ENCODE data around the gene EXOC4.

- TF ChIP-seq, protein P1, sequence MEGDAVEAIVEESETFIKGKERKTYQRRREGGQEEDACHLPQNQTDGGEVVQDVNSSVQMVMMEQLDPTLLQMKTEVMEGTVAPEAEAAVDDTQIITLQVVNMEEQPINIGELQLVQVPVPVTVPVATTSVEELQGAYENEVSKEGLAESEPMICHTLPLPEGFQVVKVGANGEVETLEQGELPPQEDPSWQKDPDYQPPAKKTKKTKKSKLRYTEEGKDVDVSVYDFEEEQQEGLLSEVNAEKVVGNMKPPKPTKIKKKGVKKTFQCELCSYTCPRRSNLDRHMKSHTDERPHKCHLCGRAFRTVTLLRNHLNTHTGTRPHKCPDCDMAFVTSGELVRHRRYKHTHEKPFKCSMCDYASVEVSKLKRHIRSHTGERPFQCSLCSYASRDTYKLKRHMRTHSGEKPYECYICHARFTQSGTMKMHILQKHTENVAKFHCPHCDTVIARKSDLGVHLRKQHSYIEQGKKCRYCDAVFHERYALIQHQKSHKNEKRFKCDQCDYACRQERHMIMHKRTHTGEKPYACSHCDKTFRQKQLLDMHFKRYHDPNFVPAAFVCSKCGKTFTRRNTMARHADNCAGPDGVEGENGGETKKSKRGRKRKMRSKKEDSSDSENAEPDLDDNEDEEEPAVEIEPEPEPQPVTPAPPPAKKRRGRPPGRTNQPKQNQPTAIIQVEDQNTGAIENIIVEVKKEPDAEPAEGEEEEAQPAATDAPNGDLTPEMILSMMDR (conservative IDR thresholded peaks at IDR 0.05 in 1 of 2, IDR thresholded peaks at IDR 0.05 in 1 of 2; ENCODE audit: low read depth in 1 of 2, low read length in 2 of 2): no peak
- no peak for TF ChIP-seq EZH2 (IDR thresholded peaks at IDR 0.05; ENCODE audit: low read length, missing control alignments)
These were observed 705.0 kb downstream of the EXOC4 start for GRCh38 chr7:133957845-133958244.

Data from fibroblast of lung (primary cell).